T-helper 1 cell treated with Interleukin-12 subunit alpha and Interleukin-12 subunit beta and Interleukin-4 antibody, amounts not matched to agents 30 μg/mL and 1 μg/mL, for 36 hours (primary cell): ENCODE data around the gene TMEM63A.
"Not testable (repeated sequence)": the region's sequence is repeated elsewhere in the genome, so short reads cannot be mapped to it uniquely, and the experiment has no call there.

Experiments
- H3K27ac Mint-ChIP-seq: one replicate; pipeline ENCODE4 v1.8.0; 2021; ENCODE audit warnings: mild to moderate bottlenecking, mixed read lengths
- H3K27me3 Mint-ChIP-seq: one replicate; pipeline ENCODE4 v1.8.0; 2021; ENCODE audit warnings: low read depth, mixed read lengths
- H3K36me3 Mint-ChIP-seq: one replicate; pipeline ENCODE4 v1.8.0; 2021; ENCODE audit warnings: low read depth, mixed read lengths
- H3K4me1 Mint-ChIP-seq: one replicate; pipeline ENCODE4 v1.8.0; 2021; ENCODE audit warnings: low read depth, mixed read lengths
- H3K4me3 Mint-ChIP-seq: one replicate; pipeline ENCODE4 v1.8.0; 2021; ENCODE audit warnings: mild to moderate bottlenecking, moderate library complexity, mixed read lengths
- H3K9me3 Mint-ChIP-seq: one replicate; pipeline ENCODE4 v1.8.0; 2021; ENCODE audit warnings: mixed read lengths

The TMEM63A gene

GRCh38 chr1:225810579-225811538, 71.3 kb downstream of the TMEM63A start:
- H3K36me3 Mint-ChIP-seq, H3K27ac Mint-ChIP-seq, H3K9me3 Mint-ChIP-seq: not testable (repeated sequence)
- peak overlapping the region; percentile 78 for H3K4me3 Mint-ChIP-seq
- H3K27me3 Mint-ChIP-seq: peaks cover 17% of the 10 kb centered on the region
- H3K4me1 Mint-ChIP-seq: peaks cover 14% of the 10 kb centered on the region

GRCh38 chr1:225809842-225810578, 72.2 kb downstream of the TMEM63A start, which contains the start of gene EPHX1:
Gene EPHX1 (plus strand): TSS chr1:225810124. CDS start chr1:225828730, 18,606 bp downstream.
- Mint-ChIP-seq H3K4me3 (peak within 1 kb of the TSS; percentile 86), H3K27me3 (peaks cover 17% of the 10 kb centered on the region), H3K27ac (no peak within 1 kb of the TSS), H3K36me3 (no peaks in the 10 kb centered on the region), H3K4me1 (peaks cover 14% of the 10 kb centered on the region), H3K9me3 (no peaks in the 10 kb centered on the region)

- Mint-ChIP-seq H3K36me3 (no peaks in the 10 kb centered on the region), H3K4me3 (no peak overlapping the region), H3K4me1 (peaks cover 14% of the 10 kb centered on the region), H3K27ac (no peak overlapping the region), H3K9me3 (no peaks in the 10 kb centered on the region), H3K27me3 (peaks cover 17% of the 10 kb centered on the region)
These were observed 74.0 kb downstream of the TMEM63A start for GRCh38 chr1:225808136-225808535.

GRCh38 chr1:225806736-225807135, 75.4 kb downstream of the TMEM63A start:
- not testable (repeated sequence) for H3K4me3 Mint-ChIP-seq
- H3K27me3 Mint-ChIP-seq: peaks cover 13% of the 10 kb centered on the region

GRCh38 chr1:225806249-225806648, 75.9 kb downstream of the TMEM63A start:
- Mint-ChIP-seq H3K36me3 (no peaks in the 10 kb centered on the region), H3K27ac (no peak overlapping the region), H3K27me3 (peaks cover 11% of the 10 kb centered on the region), H3K4me3 (no peak overlapping the region), H3K4me1 (peaks cover 14% of the 10 kb centered on the region), H3K9me3 (no peaks in the 10 kb centered on the region)

More at GRCh38 chr1:225806736-225807135, 75.4 kb downstream of the TMEM63A start:
- not testable (repeated sequence) for H3K27ac Mint-ChIP-seq, H3K9me3 Mint-ChIP-seq, H3K36me3 Mint-ChIP-seq
- peaks cover 17% of the 10 kb centered on the region for H3K4me1 Mint-ChIP-seq

GRCh38 chr1:225801146-225801545, 81.0 kb downstream of the TMEM63A start:
- H3K27ac Mint-ChIP-seq, H3K4me3 Mint-ChIP-seq, H3K27me3 Mint-ChIP-seq, H3K36me3 Mint-ChIP-seq, H3K4me1 Mint-ChIP-seq, H3K9me3 Mint-ChIP-seq: not testable (repeated sequence)

- not testable (repeated sequence) for H3K9me3 Mint-ChIP-seq, H3K27ac Mint-ChIP-seq, H3K4me3 Mint-ChIP-seq, H3K27me3 Mint-ChIP-seq, H3K4me1 Mint-ChIP-seq
- peaks cover 20% of the 10 kb centered on the region for H3K36me3 Mint-ChIP-seq
These were observed 86.1 kb downstream of the TMEM63A start for GRCh38 chr1:225796097-225796496.
